Cerebellar cortex (tissue), 1 donor: ENCODE measurements around the gene FERD3L.

ENCODE experiments used
- DNase-seq: peaks from one replicate; pipeline ENCODE4 v3.0.0-alpha.2; 2015; ENCODE audit warnings: low spot score

FERD3L gene

GRCh38 chr7:19099924-19100323, 45.3 kb downstream of the FERD3L start:
- DNase-seq = no peak

DNA sequence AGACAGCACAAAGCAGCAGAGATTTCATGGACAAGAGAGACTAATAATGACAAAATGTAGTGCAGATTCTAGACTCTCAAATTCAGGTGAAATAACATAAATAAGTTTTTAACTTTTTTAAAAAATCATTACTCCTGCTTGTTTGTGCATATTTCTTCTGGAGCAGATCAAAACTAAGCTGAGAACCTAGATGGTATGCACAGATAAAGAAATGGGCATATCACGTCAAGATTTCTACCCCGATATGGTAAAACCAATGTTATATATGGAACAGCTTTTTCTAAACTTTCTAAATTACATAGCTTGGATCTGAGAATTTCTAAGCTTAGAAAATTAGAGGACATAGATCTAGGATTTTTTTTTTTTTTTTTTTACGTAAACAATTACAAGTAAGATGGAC, 46.0 kb downstream of the FERD3L start:
- DNase-seq = no peak

GRCh38 chr7:19098510-19098909, 46.7 kb downstream of the FERD3L start:
- DNase-seq = no peak

DNA sequence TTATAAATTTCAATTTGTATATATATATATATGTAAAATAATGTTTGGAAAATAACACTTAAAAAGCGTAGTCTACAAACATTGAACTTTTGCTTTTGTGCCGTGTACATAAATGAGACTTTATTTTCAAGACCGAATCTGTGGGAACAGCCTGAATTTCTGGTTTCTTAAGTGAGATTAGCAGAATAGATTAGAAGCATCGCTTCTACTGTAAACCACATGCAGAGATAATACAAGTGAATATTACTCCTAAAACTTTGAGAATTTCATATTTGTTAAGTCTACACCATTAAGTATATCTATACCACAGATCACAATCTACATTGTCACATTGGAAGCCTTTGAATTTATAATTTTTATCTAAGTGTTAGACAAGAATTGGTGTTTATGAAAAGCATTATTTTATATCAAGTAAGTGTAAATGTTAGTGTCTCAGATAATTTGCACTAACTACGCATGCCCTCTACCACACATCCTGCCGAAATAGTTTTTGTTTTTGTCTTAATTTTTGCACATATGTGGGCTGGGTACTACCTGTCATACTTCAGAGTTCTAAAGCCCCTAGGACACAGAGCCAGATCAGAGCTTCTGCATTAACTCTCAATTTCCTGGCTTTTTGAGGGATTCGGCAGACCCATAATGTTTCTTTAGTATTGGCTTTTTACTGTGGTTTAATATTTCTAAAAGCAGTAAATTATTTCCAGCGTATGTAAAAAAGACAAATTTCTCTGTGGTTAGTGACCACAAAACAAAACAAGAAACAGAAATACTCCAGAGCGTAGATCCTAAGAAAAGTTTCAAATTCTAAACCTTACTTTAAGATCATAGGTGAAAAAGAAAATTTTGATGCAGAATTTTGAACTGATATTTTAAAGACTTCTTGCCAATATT, 47.8 kb downstream of the FERD3L start:
- no peak for DNase-seq

GRCh38 chr7:19095353-19095860, 49.8 kb downstream of the FERD3L start:
- no peak for DNase-seq
